H9 (cell line): Measurements from ENCODE around the gene COLQ. TPM values are rescaled to one million over a fixed set of nuclear protein-coding genes. Genes with fewer than 3 reads are reported as not detected.

ENCODE experiments used
- DNase-seq: peaks from one replicate; pipeline ENCODE4 v3.0.0-alpha.2; 2017
- H2AFZ ChIP-seq: one replicate; pipeline ENCODE4 v1.6.1; 2013; ENCODE audit warnings: mild to moderate bottlenecking, low read length, control low read depth, moderate library complexity
- H2AK5ac ChIP-seq: 2 replicates; pipeline ENCODE4 v1.6.1; 2013; ENCODE audit warnings: low read length, control low read depth, mixed read lengths; ENCODE audit not compliant: insufficient read length
- H2BK120ac ChIP-seq: one replicate; pipeline ENCODE4 v1.6.1; 2013; ENCODE audit warnings: low read depth, mild to moderate bottlenecking, low read length, control low read depth, inconsistent platforms; ENCODE audit not compliant: poor library complexity, severe bottlenecking
- H2BK12ac ChIP-seq: 2 replicates; pipeline ENCODE4 v1.6.1; 2013; ENCODE audit warnings: low read length, control low read depth, mixed read lengths, low read depth; ENCODE audit not compliant: insufficient read length
- H2BK15ac ChIP-seq: 2 replicates; pipeline ENCODE4 v1.6.1; 2013; ENCODE audit warnings: low read depth, low read length, control low read depth
- H2BK20ac ChIP-seq: one replicate; pipeline ENCODE4 v1.6.1; 2013; ENCODE audit warnings: low read depth, mild to moderate bottlenecking, low read length, control low read depth, inconsistent platforms; ENCODE audit not compliant: poor library complexity, severe bottlenecking
- H2BK5ac ChIP-seq: 2 replicates; pipeline ENCODE4 v1.6.1; 2013; ENCODE audit warnings: low read length, control low read depth, mixed read lengths; ENCODE audit not compliant: insufficient read length
- H3K14ac ChIP-seq: 2 replicates; pipeline ENCODE4 v1.6.1; 2013; ENCODE audit warnings: low read length, control low read depth; ENCODE audit not compliant: insufficient read depth
- H3K18ac ChIP-seq: 2 replicates; pipeline ENCODE4 v1.6.1; 2013; ENCODE audit warnings: low read depth, mild to moderate bottlenecking, mixed read lengths, low read length, control low read depth; ENCODE audit not compliant: insufficient read length
- H3K23ac ChIP-seq: 2 replicates; pipeline ENCODE4 v1.6.1; 2013; ENCODE audit warnings: low read length, control low read depth, mixed read lengths, low read depth; ENCODE audit not compliant: insufficient read length
- H3K23me2 ChIP-seq: 2 replicates; pipeline ENCODE4 v1.6.1; 2013; ENCODE audit warnings: low read depth, mild to moderate bottlenecking, mixed read lengths, low read length, control low read depth; ENCODE audit not compliant: insufficient read length, poor library complexity, severe bottlenecking
- H3K27ac ChIP-seq: 2 replicates; pipeline ENCODE4 v1.5.1; 2013; ENCODE audit warnings: low read length, control low read depth, mixed read lengths, low read depth; ENCODE audit not compliant: insufficient read length
- H3K27me3 ChIP-seq: 2 replicates; pipeline ENCODE4 v1.6.1; 2013; ENCODE audit warnings: low read length, control low read depth, inconsistent platforms; ENCODE audit not compliant: insufficient read depth
- H3K4ac ChIP-seq: 2 replicates; pipeline ENCODE4 v1.6.1; 2013; ENCODE audit warnings: low read depth, mild to moderate bottlenecking, control low read depth, inconsistent platforms, low read length, moderate library complexity
- H3K4me1 ChIP-seq: 2 replicates; pipeline ENCODE4 v1.6.1; 2013; ENCODE audit warnings: low read length, control low read depth, inconsistent platforms; ENCODE audit not compliant: insufficient read depth
- H3K4me2 ChIP-seq: 2 replicates; pipeline ENCODE4 v1.6.1; 2013; ENCODE audit warnings: low read length, control low read depth, mixed read lengths; ENCODE audit not compliant: insufficient read length, insufficient read depth
- H3K56ac ChIP-seq: 2 replicates; pipeline ENCODE4 v1.6.1; 2013; ENCODE audit warnings: low read depth, mild to moderate bottlenecking, mixed read lengths, low read length, control low read depth; ENCODE audit not compliant: insufficient read length
- H3K79me1 ChIP-seq: 2 replicates; pipeline ENCODE4 v1.6.1; 2013; ENCODE audit warnings: low read depth, mild to moderate bottlenecking, moderate library complexity, low read length, control low read depth, inconsistent platforms; ENCODE audit not compliant: insufficient read depth, poor library complexity, severe bottlenecking
- H3K79me2 ChIP-seq: 2 replicates; pipeline ENCODE4 v1.6.1; 2013; ENCODE audit warnings: low read length, control low read depth, inconsistent platforms; ENCODE audit not compliant: insufficient read depth
- H3K9ac ChIP-seq: 2 replicates; pipeline ENCODE4 v1.6.1; 2013; ENCODE audit warnings: low read length, control low read depth, mixed read lengths; ENCODE audit not compliant: insufficient read length; ENCODE audit errors: extremely low read depth
- H3K9me3 ChIP-seq: one replicate; pipeline ENCODE4 v1.6.1; 2013; ENCODE audit warnings: low read depth, low read length, inconsistent platforms; ENCODE audit not compliant: control insufficient read depth
- H3T11ph ChIP-seq: one replicate; pipeline ENCODE4 v1.6.1; 2013; ENCODE audit warnings: mild to moderate bottlenecking, low read length, control low read depth, inconsistent platforms
- H4K20me1 ChIP-seq: one replicate; pipeline ENCODE4 v1.6.1; 2013; ENCODE audit not compliant: control insufficient read depth, insufficient read length, insufficient read depth
- H4K5ac ChIP-seq: 2 replicates; pipeline ENCODE4 v1.6.1; 2013; ENCODE audit warnings: low read depth, mild to moderate bottlenecking, mixed read lengths, low read length, control low read depth; ENCODE audit not compliant: insufficient read length
- H4K8ac ChIP-seq: replicated peaks from 2 replicates; pipeline ENCODE4 v1.6.1; 2013; ENCODE audit warnings: low read length, control low read depth, mixed read lengths, low read depth; ENCODE audit not compliant: insufficient read length
- H4K91ac ChIP-seq: 2 replicates; pipeline ENCODE4 v1.6.1; 2013; ENCODE audit warnings: low read depth, mild to moderate bottlenecking, moderate library complexity, mixed read lengths, low read length, control low read depth; ENCODE audit not compliant: insufficient read length
- H3K27ac Mint-ChIP-seq, 3 experiments: 2 replicates in 2 of 3; 3 replicates in 1 of 3; pipeline ENCODE4 v1.8.0; 2020 to 2021; ENCODE audit warnings: mixed read lengths in 3 of 3, mild to moderate bottlenecking in 1 of 3, moderate library complexity in 1 of 3
- H3K27me3 Mint-ChIP-seq: 2 replicates; pipeline ENCODE4 v1.8.0; 2021; ENCODE audit warnings: low read depth, mild to moderate bottlenecking, moderate library complexity, mixed read lengths
- H3K36me3 Mint-ChIP-seq, 3 experiments: 2 replicates in 2 of 3; 3 replicates in 1 of 3; pipeline ENCODE4 v1.8.0; 2020 to 2021; ENCODE audit warnings: low read depth in 3 of 3, mixed read lengths in 3 of 3; ENCODE audit not compliant: insufficient read depth in 1 of 3
- H3K4me1 Mint-ChIP-seq, 2 experiments: 2 replicates each; pipeline ENCODE4 v1.8.0; 2020; ENCODE audit warnings: mixed read lengths in 2 of 2
- H3K4me3 Mint-ChIP-seq, 2 experiments: 2 replicates in 1 of 2; 3 replicates in 1 of 2; pipeline ENCODE4 v1.8.0; 2020 to 2021; ENCODE audit warnings: mild to moderate bottlenecking in 2 of 2, mixed read lengths in 2 of 2, moderate library complexity in 1 of 2
- H3K9me3 Mint-ChIP-seq, 2 experiments: 2 replicates in 1 of 2; 3 replicates in 1 of 2; pipeline ENCODE4 v1.8.0; 2020; ENCODE audit warnings: mild to moderate bottlenecking in 2 of 2, mixed read lengths in 2 of 2, moderate library complexity in 1 of 2
- WGBS: extraction: QIAGEN DNeasy Blood & Tissue Kit; methylation state at CpG from one replicate; pipeline ENCODE4 v1.1.7; 2013; ENCODE audit warnings: missing lambda C conversion rate, low lambda C conversion rate, mixed read lengths; ENCODE audit not compliant: insufficient read length; ENCODE audit errors: extremely low coverage; 5-methylcytosine and 5-hydroxymethylcytosine counted together
- total RNA-seq: library from RNA; stranded (reverse); gene quantifications from 2 replicates; pipeline ENCODE4 v1.2.1, GENCODE V29; 2021
- TF ChIP-seq, protein P1 (sequence below): fragments of 200-600 bp; sonication (generic); conservative IDR thresholded peaks from 3 replicates; pipeline ENCODE4 v1.8.0; 2021; ENCODE audit warnings: antibody characterized with exemption, mild to moderate bottlenecking

Gene COLQ
- total RNA-seq, 1 experiment from 2014 or later = 0.61 TPM

DNA sequence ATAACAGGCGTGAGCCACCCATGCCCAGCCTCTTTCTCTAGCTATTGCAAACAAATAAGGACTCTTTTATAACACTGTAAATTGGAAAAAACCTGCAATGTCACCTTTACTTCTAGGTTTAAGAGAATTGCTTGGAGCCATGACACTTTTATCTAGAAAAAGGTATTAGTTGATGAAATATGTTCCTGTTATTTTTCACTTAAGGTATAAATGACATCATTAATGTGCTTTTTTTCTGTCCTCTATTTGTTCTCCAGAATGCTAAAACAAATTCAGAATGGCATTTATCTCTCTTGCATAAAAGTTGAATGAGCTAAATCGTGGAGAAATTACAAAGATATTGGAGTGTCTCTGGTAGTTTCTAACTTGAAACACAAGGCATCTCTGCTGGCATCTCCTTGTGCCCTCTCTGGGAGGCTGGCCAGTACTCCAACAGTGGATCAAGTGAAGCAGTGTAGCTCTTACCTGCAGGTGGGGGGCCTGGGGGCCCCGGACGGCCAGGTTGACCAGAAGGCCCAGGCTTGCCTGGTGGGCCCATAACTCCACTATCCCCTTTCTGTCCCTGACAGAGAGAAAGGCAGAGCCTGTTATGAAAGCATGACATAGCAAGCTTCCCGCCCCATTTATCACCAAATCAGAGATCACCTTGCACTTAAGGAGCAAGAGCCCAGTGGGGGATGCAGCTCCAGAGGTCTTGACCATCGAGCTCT, 55.5 kb downstream of the COLQ start:
- no peaks in the 10 kb centered on the region for H3K79me1 ChIP-seq
- no peak overlapping the region for H2BK12ac ChIP-seq
- TF ChIP-seq, protein P1, sequence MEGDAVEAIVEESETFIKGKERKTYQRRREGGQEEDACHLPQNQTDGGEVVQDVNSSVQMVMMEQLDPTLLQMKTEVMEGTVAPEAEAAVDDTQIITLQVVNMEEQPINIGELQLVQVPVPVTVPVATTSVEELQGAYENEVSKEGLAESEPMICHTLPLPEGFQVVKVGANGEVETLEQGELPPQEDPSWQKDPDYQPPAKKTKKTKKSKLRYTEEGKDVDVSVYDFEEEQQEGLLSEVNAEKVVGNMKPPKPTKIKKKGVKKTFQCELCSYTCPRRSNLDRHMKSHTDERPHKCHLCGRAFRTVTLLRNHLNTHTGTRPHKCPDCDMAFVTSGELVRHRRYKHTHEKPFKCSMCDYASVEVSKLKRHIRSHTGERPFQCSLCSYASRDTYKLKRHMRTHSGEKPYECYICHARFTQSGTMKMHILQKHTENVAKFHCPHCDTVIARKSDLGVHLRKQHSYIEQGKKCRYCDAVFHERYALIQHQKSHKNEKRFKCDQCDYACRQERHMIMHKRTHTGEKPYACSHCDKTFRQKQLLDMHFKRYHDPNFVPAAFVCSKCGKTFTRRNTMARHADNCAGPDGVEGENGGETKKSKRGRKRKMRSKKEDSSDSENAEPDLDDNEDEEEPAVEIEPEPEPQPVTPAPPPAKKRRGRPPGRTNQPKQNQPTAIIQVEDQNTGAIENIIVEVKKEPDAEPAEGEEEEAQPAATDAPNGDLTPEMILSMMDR = no peak
- H3K23me2 ChIP-seq = no peaks in the 10 kb centered on the region
- H2BK5ac ChIP-seq = no peak overlapping the region
- H3K27ac ChIP-seq = no peak overlapping the region
- no peaks in the 10 kb centered on the region for H3K9me3 ChIP-seq
- no peak overlapping the region for H4K91ac ChIP-seq
- no peak for DNase-seq
- H3K4me1 Mint-ChIP-seq = no peaks in the 10 kb centered on the region
- no CpG with 5 or more reads among the region's 6 CpGs for WGBS
- no peak overlapping the region for H2AFZ ChIP-seq
- H3K36me3 Mint-ChIP-seq = no peaks in the 10 kb centered on the region
- no peak overlapping the region for H4K5ac ChIP-seq
- H2BK20ac ChIP-seq = no peak overlapping the region
- H3K27me3 ChIP-seq = no peaks in the 10 kb centered on the region
- no peak overlapping the region for H2BK120ac ChIP-seq
- H3K14ac ChIP-seq = no peak overlapping the region
- no peak overlapping the region for H3K4me2 ChIP-seq
- H3K27me3 Mint-ChIP-seq = peaks cover 3% of the 10 kb centered on the region
- H3T11ph ChIP-seq = no peak overlapping the region
- no peak overlapping the region for H4K8ac ChIP-seq
- no peak overlapping the region for H3K4me3 Mint-ChIP-seq
- H3K9me3 Mint-ChIP-seq = no peaks in the 10 kb centered on the region
- no peaks in the 10 kb centered on the region for H4K20me1 ChIP-seq
- H3K23ac ChIP-seq = no peak overlapping the region
- no peak overlapping the region for H3K4ac ChIP-seq
- H2BK15ac ChIP-seq = no peak overlapping the region
- no peak overlapping the region for H3K56ac ChIP-seq
- H3K79me2 ChIP-seq = no peaks in the 10 kb centered on the region
- H3K4me1 ChIP-seq = no peaks in the 10 kb centered on the region
- no peak overlapping the region for H2AK5ac ChIP-seq
- H3K27ac Mint-ChIP-seq = no peak overlapping the region
- H3K18ac ChIP-seq = no peak overlapping the region
- H3K9ac ChIP-seq = no peak overlapping the region
